Measurements from ENCODE around the gene TDRD9. TPM values are rescaled to one million over a fixed set of nuclear protein-coding genes. Genes with fewer than 3 reads are reported as not detected.
A peak's percentile ranks its signal among the peaks of the same experiment; 100 is the strongest.

TDRD9 gene
- total RNA-seq, 1 donor from 2014 or later = 8.5 TPM

DNA sequence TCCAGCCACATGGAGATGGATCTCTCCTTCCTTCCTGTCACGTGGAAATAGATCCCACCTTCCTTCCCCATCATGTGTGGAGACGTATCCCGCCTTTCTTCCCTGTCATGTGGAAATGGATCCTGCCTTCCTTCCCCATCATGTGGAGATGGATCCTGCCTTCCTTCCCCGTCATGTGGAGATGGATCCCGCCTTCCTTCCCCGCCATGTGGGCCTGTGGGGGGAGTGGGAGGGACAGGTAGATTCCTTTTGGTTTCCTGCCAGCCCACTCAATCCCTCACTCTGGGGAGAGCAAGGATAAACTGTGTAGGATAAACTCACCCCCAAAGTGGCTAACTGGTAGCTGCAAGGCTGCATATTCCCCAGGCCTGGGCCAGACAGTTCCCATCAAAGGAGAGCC is 31.7 kb upstream of the TDRD9 start:
- Histone ChIP-seq H3K27ac (no peak overlapping the region), H3K9me3 (no peaks in the 10 kb centered on the region), H3K36me3 (no peaks in the 10 kb centered on the region), H3K4me3 (no peak overlapping the region), H3K27me3 (ENCODE audit: low read depth) (no peaks in the 10 kb centered on the region), H3K4me1 (no peaks in the 10 kb centered on the region)
- DNase-seq (no peak), ATAC-seq (no peak)
- intact Hi-C loops (cut with DNase I) = no loop called here
- TF ChIP-seq, protein P1, sequence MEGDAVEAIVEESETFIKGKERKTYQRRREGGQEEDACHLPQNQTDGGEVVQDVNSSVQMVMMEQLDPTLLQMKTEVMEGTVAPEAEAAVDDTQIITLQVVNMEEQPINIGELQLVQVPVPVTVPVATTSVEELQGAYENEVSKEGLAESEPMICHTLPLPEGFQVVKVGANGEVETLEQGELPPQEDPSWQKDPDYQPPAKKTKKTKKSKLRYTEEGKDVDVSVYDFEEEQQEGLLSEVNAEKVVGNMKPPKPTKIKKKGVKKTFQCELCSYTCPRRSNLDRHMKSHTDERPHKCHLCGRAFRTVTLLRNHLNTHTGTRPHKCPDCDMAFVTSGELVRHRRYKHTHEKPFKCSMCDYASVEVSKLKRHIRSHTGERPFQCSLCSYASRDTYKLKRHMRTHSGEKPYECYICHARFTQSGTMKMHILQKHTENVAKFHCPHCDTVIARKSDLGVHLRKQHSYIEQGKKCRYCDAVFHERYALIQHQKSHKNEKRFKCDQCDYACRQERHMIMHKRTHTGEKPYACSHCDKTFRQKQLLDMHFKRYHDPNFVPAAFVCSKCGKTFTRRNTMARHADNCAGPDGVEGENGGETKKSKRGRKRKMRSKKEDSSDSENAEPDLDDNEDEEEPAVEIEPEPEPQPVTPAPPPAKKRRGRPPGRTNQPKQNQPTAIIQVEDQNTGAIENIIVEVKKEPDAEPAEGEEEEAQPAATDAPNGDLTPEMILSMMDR (IDR thresholded peaks at IDR 0.05) = no peak

DNA sequence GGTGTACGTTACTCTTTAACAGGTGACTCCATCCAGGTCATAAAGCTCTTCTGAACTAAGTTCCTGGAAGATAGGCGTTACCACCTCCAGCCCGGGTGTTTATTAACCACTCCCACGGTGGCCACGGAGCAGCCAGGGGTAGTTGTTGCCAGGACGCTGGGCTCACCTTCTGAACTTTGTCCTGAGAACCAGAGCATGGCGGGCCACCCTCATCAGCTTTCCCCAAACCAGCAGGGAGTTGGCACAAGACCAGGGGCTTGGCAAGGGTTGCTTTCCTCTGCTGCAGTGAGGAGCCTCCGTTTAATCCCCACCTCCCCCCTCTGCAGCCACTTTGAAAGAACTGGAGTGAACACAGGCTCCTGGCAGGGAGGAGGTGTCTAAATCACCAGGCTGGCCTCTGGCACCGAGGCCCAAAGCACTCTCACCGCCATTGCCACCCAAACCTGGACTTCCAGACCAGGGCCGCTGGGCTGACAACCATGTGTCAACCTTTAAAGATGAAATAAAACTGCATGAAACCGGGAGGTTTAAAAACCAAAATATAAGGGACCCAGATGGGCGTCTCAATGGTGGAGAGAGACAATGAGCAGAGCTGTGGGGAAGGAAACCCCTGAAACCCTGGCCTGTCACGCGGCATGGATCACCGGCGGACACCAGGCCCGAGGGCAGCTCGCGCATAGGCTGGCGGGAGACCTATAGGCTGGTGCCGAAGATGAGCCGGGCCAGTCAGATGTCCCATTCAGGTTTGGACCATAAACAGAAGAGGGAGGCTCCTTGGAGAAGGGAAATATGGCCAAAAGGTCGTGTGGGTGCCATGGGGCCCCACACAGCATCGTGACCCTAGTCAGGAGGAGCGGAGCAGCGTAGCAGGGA is 30.9 kb upstream of the TDRD9 start:
- peak in 1 of 2 donors; percentile 50 for ATAC-seq

DNA sequence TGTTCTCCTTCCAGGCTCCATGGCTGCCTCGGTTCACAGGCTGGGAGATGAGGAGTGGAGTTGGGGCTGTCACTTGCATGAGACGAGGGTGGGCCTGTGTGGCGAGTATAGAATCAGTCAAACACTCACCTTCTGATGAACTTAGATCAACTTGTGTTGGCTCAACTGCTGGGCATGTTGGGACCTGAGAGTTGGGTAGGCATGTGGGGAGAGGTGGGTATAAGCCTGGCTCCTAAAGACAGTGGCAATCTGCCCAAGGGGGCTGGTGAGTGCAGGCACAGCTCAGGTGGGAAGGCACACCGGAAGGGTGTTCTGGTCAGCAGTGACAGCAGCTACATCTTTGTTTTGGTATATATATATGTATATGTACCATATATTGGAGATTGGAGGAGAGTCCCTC is 30.1 kb upstream of the TDRD9 start:
- Histone ChIP-seq H3K4me3 (no peak overlapping the region), H3K27ac (no peak overlapping the region), H3K9me3 (no peaks in the 10 kb centered on the region), H3K36me3 (no peaks in the 10 kb centered on the region), H3K27me3 (ENCODE audit: low read depth) (no peaks in the 10 kb centered on the region), H3K4me1 (no peaks in the 10 kb centered on the region)
- intact Hi-C loops (cut with DNase I) = no loop called here
- DNase-seq = no peak
- TF ChIP-seq, protein P1 (IDR thresholded peaks at IDR 0.05) = no peak
- no peak for ATAC-seq

More for the DNA sequence above, 30.9 kb upstream of the TDRD9 start:
- DNase-seq = no peak
- TF ChIP-seq, protein P1 (IDR thresholded peaks at IDR 0.05) = no peak
- Histone ChIP-seq H3K9me3 (no peaks in the 10 kb centered on the region), H3K27ac (no peak overlapping the region), H3K4me3 (no peak overlapping the region), H3K4me1 (no peaks in the 10 kb centered on the region), H3K27me3 (ENCODE audit: low read depth) (no peaks in the 10 kb centered on the region), H3K36me3 (no peaks in the 10 kb centered on the region)
- intact Hi-C loops (cut with DNase I) = no loop called here

DNA sequence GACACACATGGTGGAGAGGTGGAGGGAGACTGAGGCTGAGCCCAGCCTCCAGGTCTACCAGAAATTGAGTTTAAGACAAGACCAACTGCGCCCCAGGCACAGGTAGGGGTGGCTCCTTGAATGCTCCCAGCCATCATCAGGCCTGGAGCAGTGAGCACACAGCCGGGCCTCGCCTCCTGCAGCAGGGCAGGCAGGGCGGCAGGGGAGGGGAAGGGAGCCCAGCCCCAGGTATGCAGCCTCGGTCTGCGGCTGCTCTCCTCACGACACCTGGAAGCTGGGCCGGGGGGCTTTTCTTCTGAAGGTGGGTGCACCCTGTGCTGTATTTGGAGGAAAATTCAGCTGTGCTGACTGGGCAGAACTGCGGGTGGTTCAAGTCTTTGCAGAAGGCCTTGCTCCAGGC is 29.5 kb upstream of the TDRD9 start:
- TF ChIP-seq, protein P1 (IDR thresholded peaks at IDR 0.05) = no peak
- H3K27me3 ChIP-seq (ENCODE audit: low read depth) = no peaks in the 10 kb centered on the region
- H3K27ac ChIP-seq = no peak overlapping the region
- no peaks in the 10 kb centered on the region for H3K36me3 ChIP-seq
- H3K4me3 ChIP-seq = no peak overlapping the region
- ATAC-seq (no peak), DNase-seq (no peak)
- H3K9me3 ChIP-seq = no peaks in the 10 kb centered on the region
- H3K4me1 ChIP-seq = no peaks in the 10 kb centered on the region
- intact Hi-C loops (cut with DNase I) = no loop called here

DNA sequence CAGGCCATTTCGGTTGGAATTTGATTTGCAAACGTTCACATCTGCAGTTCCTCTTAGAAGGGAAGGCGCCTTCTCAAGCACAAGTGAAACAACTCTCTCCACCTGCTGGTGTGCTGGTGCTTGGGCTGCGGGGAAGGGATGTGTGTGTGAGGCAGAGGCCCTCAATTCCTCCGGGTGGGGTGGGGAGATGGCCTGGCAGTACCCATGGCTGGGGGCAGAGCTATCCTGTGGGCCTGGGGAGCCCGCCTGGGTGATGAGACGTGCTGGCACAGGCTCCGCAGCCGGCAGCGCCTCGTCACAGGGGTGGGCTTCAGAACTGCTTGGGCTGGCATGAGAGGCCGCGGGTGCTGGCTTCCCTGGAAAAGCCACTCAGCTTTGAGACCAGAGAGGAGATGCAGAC is 28.9 kb upstream of the TDRD9 start:
- Histone ChIP-seq H3K27me3 (ENCODE audit: low read depth) (no peaks in the 10 kb centered on the region), H3K36me3 (no peaks in the 10 kb centered on the region), H3K9me3 (no peaks in the 10 kb centered on the region), H3K27ac (no peak overlapping the region), H3K4me1 (no peaks in the 10 kb centered on the region), H3K4me3 (no peak overlapping the region)
- TF ChIP-seq, protein P1 (IDR thresholded peaks at IDR 0.05) = no peak
- intact Hi-C loops (cut with DNase I) = no loop called here
- ATAC-seq = no peak
- no peak for DNase-seq
